Panc1 (cell line): Measurements from ENCODE around the gene SCUBE2. TPM values are rescaled to one million over a fixed set of nuclear protein-coding genes. Genes with fewer than 3 reads are reported as not detected.

Source experiments
- ATAC-seq: fragments of 200-7000 bp; cut with Tn5 transposase; 2 replicates; pipeline ENCODE4 v1.9.1; 2020; ENCODE audit warnings: mild to moderate bottlenecking, moderate library complexity
- BruUV-seq: library from RNA; stranded (reverse); fragments of 400-500 nt; replicated peaks from 2 replicates; lab custom pipeline; 2021; lab: Mats Ljungman, UMichigan
- CTCF ChIA-PET: fragments of 300-600 bp; sonication (Branson Sonifier 250); formaldehyde crosslinking; loops from one replicate; lab custom pipeline; 2022; ENCODE audit warnings: antibody characterized with exemption; lab: Charles Lee
- POLR2A ChIA-PET: fragments of 300-600 bp; sonication (Branson Sonifier 250); formaldehyde crosslinking; loops from one replicate; lab custom pipeline; 2022; ENCODE audit warnings: antibody characterized with exemption; lab: Charles Lee
- DNase-seq: peaks from one replicate; pipeline ENCODE4 v3.0.0-alpha.2; 2010; ENCODE audit warnings: low read depth, low spot score
- H3K27ac ChIP-seq: 2 replicates; pipeline ENCODE4 v1.5.1; 2011; ENCODE audit warnings: mild to moderate bottlenecking, low read length, inconsistent platforms
- H3K27me3 ChIP-seq: fragments of 200-500 bp; sonication (Bioruptor generic); 2 replicates; pipeline ENCODE4 v1.6.0; 2014; ENCODE audit warnings: low read length, inconsistent platforms; ENCODE audit not compliant: control insufficient read depth, insufficient read depth
- H3K36me3 ChIP-seq: fragments of 200-500 bp; sonication (Bioruptor generic); 2 replicates; pipeline ENCODE4 v1.5.1; 2014; ENCODE audit warnings: inconsistent platforms, mild to moderate bottlenecking, low read length, moderate library complexity; ENCODE audit not compliant: control insufficient read depth, insufficient read depth
- H3K4me1 ChIP-seq: 2 replicates; pipeline ENCODE4 v1.5.1; 2011; ENCODE audit warnings: inconsistent platforms, mild to moderate bottlenecking, low read length, moderate library complexity; ENCODE audit not compliant: control insufficient read depth, insufficient read depth
- H3K4me3 ChIP-seq, 2 experiments: 2 replicates each; pipeline ENCODE4 v1.5.1; 2011 to 2012; ENCODE audit warnings: low read depth in 2 of 2, low read length in 2 of 2, mild to moderate bottlenecking in 2 of 2, inconsistent platforms in 1 of 2, moderate library complexity in 1 of 2
- H3K9me3 ChIP-seq: fragments of 200-500 bp; sonication (Bioruptor generic); 2 replicates; pipeline ENCODE4 v1.5.1; 2014; ENCODE audit warnings: low read depth, mild to moderate bottlenecking, inconsistent platforms, low read length, moderate library complexity; ENCODE audit not compliant: control insufficient read depth, insufficient read depth
- CTCF ChIP-seq: fragments of 450-650 bp; IDR thresholded peaks from 2 replicates; pipeline ENCODE4 v1.5.1; 2017; ENCODE audit warnings: mild to moderate bottlenecking
- POLR2AphosphoS5 ChIP-seq: IDR thresholded peaks from 2 replicates; pipeline ENCODE4 v1.6.1; 2012; ENCODE audit warnings: mild to moderate bottlenecking, low read depth, low read length, moderate library complexity
- REST ChIP-seq, 2 experiments: IDR thresholded peaks; 2 replicates each; pipeline ENCODE4 v1.6.1; 2011 to 2012; ENCODE audit warnings: low read depth in 2 of 2, control low read depth in 1 of 2, low read length in 1 of 2, mild to moderate bottlenecking in 1 of 2, moderate library complexity in 1 of 2; ENCODE audit not compliant: insufficient read depth in 1 of 2
- SIN3A ChIP-seq: IDR thresholded peaks from 2 replicates; pipeline ENCODE4 v1.6.1; 2012; ENCODE audit warnings: low read depth, mild to moderate bottlenecking, low read length, moderate library complexity, borderline replicate concordance; ENCODE audit not compliant: insufficient read depth
- TCF7L2 ChIP-seq: IDR thresholded peaks from 2 replicates; pipeline ENCODE4 v1.6.1; 2011; ENCODE audit warnings: mild to moderate bottlenecking, low read depth, low read length, inconsistent platforms
- in situ Hi-C: cut with HindIII; loops from 2 replicates; pipeline ENCODE4 v1.10.0; 2016; ENCODE audit warnings: low sequenced_read_pairs, low pct_unique_long_range_greater_than_20kb
- intact Hi-C: fragments of 100-400 bp; cut with micrococcal nuclease; formaldehyde crosslinking; loops from one replicate; pipeline ENCODE4 v1.10.0; 2022; ENCODE audit not compliant: unreplicated experiment
- total RNA-seq: library from RNA; stranded (reverse); gene quantifications from one replicate; pipeline ENCODE4 v1.2.1, GENCODE V29; 2021; ENCODE audit not compliant: unreplicated experiment

The SCUBE2 gene
- total RNA-seq, 1 experiment from 2014 or later: 2.8 TPM

GRCh38 chr11:9061807-9062206, 29.6 kb downstream of the SCUBE2 start:
- no peaks in the 10 kb centered on the region for H3K9me3 ChIP-seq
- TF ChIP-seq SIN3A (no peak), POLR2AphosphoS5 (no peak), CTCF (no peak), TCF7L2 (no peak)
- DNase-seq (no peak), ATAC-seq (no peak)
- in situ Hi-C loops (no loop called here), intact Hi-C loops (no loop called here)
- no peaks in the 10 kb centered on the region for H3K4me1 ChIP-seq
- CTCF ChIA-PET: interaction anchor here (0.7 kb wide), 1 partner anchor 76 kb away, joined by 3 read pairs; no protein-coding TSS in a partner anchor
- no peaks in the 10 kb centered on the region for H3K36me3 ChIP-seq
- POLR2A ChIA-PET: interaction anchor here (0.5 kb wide), 1 partner anchor 445 kb away, joined by 3 read pairs; no protein-coding TSS in a partner anchor
- no peaks in the 10 kb centered on the region for H3K27me3 ChIP-seq
- H3K4me3 ChIP-seq: no peak overlapping the region
- H3K27ac ChIP-seq: no peak overlapping the region
- BruUV-seq: no TSS peak

GRCh38 chr11:9060700-9061111, 30.7 kb downstream of the SCUBE2 start:
- no peaks in the 10 kb centered on the region for H3K27me3 ChIP-seq
- no peak overlapping the region for H3K4me3 ChIP-seq
- POLR2A ChIA-PET: interaction anchor here (0.5 kb wide), 1 partner anchor 111 kb away, joined by 3 read pairs; no protein-coding TSS in a partner anchor
- BruUV-seq: no TSS peak
- H3K9me3 ChIP-seq: no peaks in the 10 kb centered on the region
- H3K4me1 ChIP-seq: no peaks in the 10 kb centered on the region
- intact Hi-C loops: no loop called here
- no peak for TF ChIP-seq POLR2AphosphoS5
- no peak for TF ChIP-seq SIN3A
- no peak; the same call in 1 of the 2 replicates for TF ChIP-seq CTCF
- TF ChIP-seq REST (IDR thresholded peaks at IDR 0.05; ENCODE audit: insufficient read depth in 1 of 2, low read depth in 2 of 2, low read length in 1 of 2): no peak
- no peak for TF ChIP-seq TCF7L2
- in situ Hi-C loops: no loop called here
- no peaks in the 10 kb centered on the region for H3K36me3 ChIP-seq
- CTCF ChIA-PET: no interaction called here
- DNase-seq: no peak
- ATAC-seq: no peak
- H3K27ac ChIP-seq: no peak overlapping the region
